Endothelial cell of umbilical vein (primary cell): ENCODE measurements around the gene TNPO2. TPM values are rescaled to one million over a fixed set of nuclear protein-coding genes. Genes with fewer than 3 reads are reported as not detected.

Experiments
- BruUV-seq: library from RNA; stranded (reverse); fragments of 400-500 nt; replicated peaks from 2 replicates; lab custom pipeline; 2021; lab: Mats Ljungman, UMichigan
- CTCF ChIA-PET: fragments of 300-600, 350-600 bp; sonication (Branson Sonifier 250); formaldehyde crosslinking; loops from one replicate; lab custom pipeline; 2021; ENCODE audit warnings: antibody characterized with exemption, inconsistent platforms; lab: Charles Lee
- POLR2A ChIA-PET: fragments of 300-600, 350-600 bp; sonication (Branson Sonifier 250); formaldehyde crosslinking; loops from one replicate; lab custom pipeline; 2021; ENCODE audit warnings: antibody characterized with exemption, inconsistent platforms; lab: Charles Lee
- DNase-seq: peaks from one replicate; pipeline ENCODE4 v3.0.0-alpha.2; 2011; ENCODE audit warnings: low read depth, low spot score
- FAIRE-seq: peaks from 2 replicates; lab custom pipeline; 2011; peaks lifted over from hg19 to GRCh38; lab: Jason Lieb, UNC
- H2AFZ ChIP-seq: 2 replicates; pipeline ENCODE4 v1.6.0; 2012; ENCODE audit warnings: low read depth, low read length, control low read depth, inconsistent platforms
- H3K27ac ChIP-seq: 2 replicates; pipeline ENCODE4 v1.5.1; 2011; ENCODE audit warnings: low read depth, mild to moderate bottlenecking, control low read depth, low read length, moderate library complexity; ENCODE audit not compliant: insufficient read depth
- H3K27me3 ChIP-seq, 2 experiments: 2 replicates each; pipeline versions ENCODE4 v1.6.0 to v1.6.1; 2011; ENCODE audit warnings: low read length in 2 of 2, mixed read lengths in 1 of 2; ENCODE audit not compliant: control insufficient read depth in 2 of 2, insufficient read depth in 2 of 2
- H3K36me3 ChIP-seq, 2 experiments: 2 replicates in 1 of 2; 3 replicates in 1 of 2; pipeline ENCODE4 v1.5.1; 2011; ENCODE audit warnings: low read length in 2 of 2, mild to moderate bottlenecking in 1 of 2, moderate library complexity in 1 of 2; ENCODE audit not compliant: control insufficient read depth in 2 of 2, insufficient read depth in 2 of 2; ENCODE audit errors: extremely low read depth in 1 of 2
- H3K4me1 ChIP-seq: 3 replicates; pipeline ENCODE4 v1.5.1; 2011; ENCODE audit warnings: mild to moderate bottlenecking, low read length; ENCODE audit not compliant: control insufficient read depth, insufficient read depth; ENCODE audit errors: extremely low read depth
- H3K4me2 ChIP-seq: 2 replicates; pipeline ENCODE4 v1.6.1; 2011; ENCODE audit warnings: low read length, control low read depth, mixed read lengths; ENCODE audit not compliant: insufficient read depth
- H3K4me3 ChIP-seq, 3 experiments: fragments of 200-600 bp in 1 of 3; sonication (generic), shearing (Covaris generic) in 1 of 3; replicated peaks in 1 of 3; 2 replicates each; pipeline ENCODE4 v1.5.1; 2011 to 2016; ENCODE audit warnings: control low read depth in 3 of 3, low read length in 3 of 3, mild to moderate bottlenecking in 2 of 3, inconsistent platforms in 1 of 3, low read depth in 1 of 3, moderate library complexity in 1 of 3; ENCODE audit not compliant: insufficient read depth in 1 of 3
- H3K79me2 ChIP-seq: 2 replicates; pipeline ENCODE4 v1.6.0; 2012; ENCODE audit warnings: low read length, inconsistent platforms; ENCODE audit not compliant: control insufficient read depth, insufficient read depth
- H3K9ac ChIP-seq: replicated peaks from 2 replicates; pipeline ENCODE3; 2011; ENCODE audit warnings: low read length, control low read depth; ENCODE audit not compliant: insufficient read depth; ENCODE audit errors: extremely low read depth
- H3K9me1 ChIP-seq: replicated peaks from 3 replicates; pipeline ENCODE4 v1.6.0; 2011; ENCODE audit warnings: mild to moderate bottlenecking, low read length; ENCODE audit not compliant: control insufficient read depth, insufficient read depth; ENCODE audit errors: extremely low read depth
- H3K9me3 ChIP-seq: replicated peaks from 2 replicates; pipeline ENCODE4 v1.5.1; 2012; ENCODE audit warnings: low read length, inconsistent platforms; ENCODE audit not compliant: control insufficient read depth, insufficient read depth
- H4K20me1 ChIP-seq: replicated peaks from 2 replicates; pipeline ENCODE3; 2011; ENCODE audit warnings: mild to moderate bottlenecking, low read length; ENCODE audit not compliant: control insufficient read depth, insufficient read depth; ENCODE audit errors: extremely low read depth
- CTCF ChIP-seq, 2 donors: IDR thresholded peaks; 1 replicate in 1 of 2; 2 replicates in 1 of 2; pipeline ENCODE4 v1.5.1; 2011; ENCODE audit warnings: low read length in 2 of 2, mild to moderate bottlenecking in 2 of 2, moderate library complexity in 2 of 2, control low read depth in 1 of 2, inconsistent platforms in 1 of 2, low read depth in 1 of 2; ENCODE audit not compliant: insufficient read depth in 1 of 2; ENCODE audit errors: extremely low read depth in 1 of 2
- EZH2 ChIP-seq: IDR thresholded peaks from 2 replicates; pipeline ENCODE4 v1.6.1; 2012; ENCODE audit warnings: borderline replicate concordance, low read depth, mild to moderate bottlenecking, moderate library complexity, low read length, inconsistent platforms; ENCODE audit not compliant: severe bottlenecking
- FOS ChIP-seq: IDR thresholded peaks from 2 replicates; pipeline ENCODE4 v1.6.1; 2011; ENCODE audit warnings: mild to moderate bottlenecking, low read length, moderate library complexity, borderline replicate concordance; ENCODE audit not compliant: insufficient read depth
- GATA2 ChIP-seq: IDR thresholded peaks from 2 replicates; pipeline ENCODE4 v1.7.0; 2011; ENCODE audit warnings: low read depth, mild to moderate bottlenecking, moderate library complexity, mixed read lengths, low read length; ENCODE audit not compliant: insufficient read length, insufficient read depth
- JUN ChIP-seq: IDR thresholded peaks from 2 replicates; pipeline ENCODE4 v1.6.1; 2011; ENCODE audit warnings: borderline replicate concordance, low read depth; ENCODE audit not compliant: insufficient read length, insufficient read depth
- MYC ChIP-seq: IDR thresholded peaks from one replicate; pipeline ENCODE4 v1.6.1; 2011; ENCODE audit warnings: mild to moderate bottlenecking, low read depth, low read length
- POLR2A ChIP-seq: IDR thresholded peaks from 2 replicates; pipeline ENCODE4 v1.6.1; 2012; ENCODE audit warnings: low read depth, mild to moderate bottlenecking, control low read depth, low read length
- POLR2AphosphoS5 ChIP-seq: IDR thresholded peaks from 2 replicates; pipeline ENCODE4 v1.6.1; 2012; ENCODE audit warnings: low read depth, mild to moderate bottlenecking, control low read depth, low read length, moderate library complexity; ENCODE audit not compliant: insufficient read depth
- dilution Hi-C: fragments of 300-500 bp; cut with MboI; formaldehyde crosslinking; loops from one replicate; pipeline ENCODE4 v1.15.0; 2019; ENCODE audit warnings: low sequenced_read_pairs; ENCODE audit not compliant: extremely low pct_ligation_motif_present
- intact Hi-C: fragments of 100-400 bp; cut with micrococcal nuclease; formaldehyde crosslinking; loops from one replicate; pipeline ENCODE4 v1.10.0; 2022
- polyA plus RNA-seq, 4 experiments: library from polyadenylated mRNA; depleted of rRNA in 3 of 4; stranded (reverse) in 3 of 4; unstranded in 1 of 4; fragments of >200 nt; gene quantifications; 2 replicates each; pipeline versions ENCODE4 v1.2.1 to v1.2.3, GENCODE V29; 2011 to 2012; ENCODE audit warnings: missing spikeins in 1 of 4
- total RNA-seq: library from RNA; stranded (reverse); gene quantifications from 2 replicates; pipeline ENCODE4 v1.2.3, GENCODE V29; 2021
- TF ChIP-seq, protein P1 (sequence below): IDR thresholded peaks from 2 replicates; pipeline ENCODE4 v1.6.1; 2011; ENCODE audit not compliant: insufficient read depth, insufficient read length

The TNPO2 gene
- total and polyA plus RNA-seq, 2 donors (not counting 3 experiments of a cell fraction or from before 2014, with no cell fraction given) = 94.5 to 98.8 TPM

DNA sequence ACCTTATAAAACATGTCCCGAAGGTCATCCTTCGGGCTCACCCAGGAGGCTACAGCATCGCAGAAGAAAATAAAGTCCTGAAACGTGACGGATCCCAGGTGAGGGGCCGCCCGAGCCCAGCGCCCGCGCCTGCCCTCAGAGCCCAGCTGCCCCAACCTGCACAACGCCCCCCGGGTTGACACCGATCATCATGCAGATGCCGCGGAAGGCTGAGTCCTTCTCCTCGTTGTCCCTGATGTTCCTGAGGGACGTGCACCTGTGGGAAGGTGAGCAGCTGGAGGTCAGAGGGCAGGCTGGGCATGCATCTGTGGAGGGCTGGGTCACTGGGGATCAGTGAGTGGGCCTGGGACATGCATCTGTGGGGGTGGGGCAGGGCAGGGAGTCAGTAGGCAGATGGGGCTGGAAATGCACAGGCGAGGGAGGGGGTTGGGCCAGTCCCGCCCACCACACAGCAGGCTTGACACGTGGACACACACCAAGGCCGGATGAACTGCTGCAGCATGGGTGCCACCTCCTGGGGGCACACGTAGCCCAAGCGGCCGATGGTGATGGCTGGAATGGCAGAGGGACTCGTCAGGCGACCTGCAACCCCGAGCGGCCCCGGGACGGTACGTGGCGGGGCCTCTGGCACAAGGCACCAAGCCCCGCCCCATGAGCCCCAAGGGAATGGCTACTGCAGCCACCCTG, 22.0 kb downstream of the TNPO2 start:
- DNase-seq (no peak), FAIRE-seq (no peak)
- no peak for TF ChIP-seq FOS
- TF ChIP-seq, protein P1, sequence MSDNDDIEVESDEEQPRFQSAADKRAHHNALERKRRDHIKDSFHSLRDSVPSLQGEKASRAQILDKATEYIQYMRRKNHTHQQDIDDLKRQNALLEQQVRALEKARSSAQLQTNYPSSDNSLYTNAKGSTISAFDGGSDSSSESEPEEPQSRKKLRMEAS = no peak
- H3K27ac ChIP-seq = no peak overlapping the region
- H3K4me3 ChIP-seq = no peak overlapping the region
- H2AFZ ChIP-seq = no peak overlapping the region
- H3K36me3 ChIP-seq = peaks cover 17 to 55% of the 10 kb centered on the region in 2 experiments
- intact Hi-C loops = no loop called here
- ChIA-PET POLR2A (no interaction called here), CTCF (no interaction called here)
- no peak overlapping the region for H3K9ac ChIP-seq
- H3K4me1 ChIP-seq = peaks cover 2% of the 10 kb centered on the region
- no peaks in the 10 kb centered on the region for H3K9me3 ChIP-seq
- no peaks in the 10 kb centered on the region for H3K9me1 ChIP-seq
- no peak overlapping the region for H3K4me2 ChIP-seq
- H3K27me3 ChIP-seq = no peaks in the 10 kb centered on the region
- no peaks in the 10 kb centered on the region for H4K20me1 ChIP-seq
- BruUV-seq = no TSS peak
- no peaks in the 10 kb centered on the region for H3K79me2 ChIP-seq
- dilution Hi-C loops = no loop called here

DNA sequence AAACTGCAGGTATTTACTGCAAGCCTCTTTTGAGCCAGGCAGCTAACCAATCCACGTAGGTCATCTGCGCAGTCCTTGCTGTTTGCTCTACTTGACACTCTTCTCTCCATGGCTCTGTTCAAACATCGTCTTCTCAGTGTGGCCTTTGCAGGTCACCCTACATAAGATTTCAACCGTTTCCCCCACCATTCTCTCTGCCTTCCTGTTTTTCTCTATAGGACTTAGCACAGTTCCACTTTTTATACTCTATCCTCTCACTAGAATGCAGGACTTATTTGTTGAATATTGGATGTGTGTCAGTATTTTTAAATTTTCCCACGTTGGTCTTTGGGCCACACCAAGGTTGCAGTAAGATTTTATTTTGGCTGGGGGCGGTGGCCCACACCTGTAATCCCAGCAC, 25.6 kb downstream of the TNPO2 start:
- no peak overlapping the region for H3K4me3 ChIP-seq
- H3K9ac ChIP-seq = no peak overlapping the region
- H3K9me1 ChIP-seq = no peaks in the 10 kb centered on the region
- TF ChIP-seq GATA2 (no peak), FOS (no peak), POLR2AphosphoS5 (no peak), JUN (no peak), MYC (no peak), POLR2A (no peak), EZH2 (no peak), CTCF (IDR thresholded peaks at IDR 0.05; ENCODE audit: extremely low read depth in 1 of 2, insufficient read depth in 1 of 2, low read depth in 1 of 2, low read length in 2 of 2) (no peak)
- TF ChIP-seq, protein P1 = no peak
- H3K36me3 ChIP-seq = peaks cover 7 to 33% of the 10 kb centered on the region in 2 experiments
- no peaks in the 10 kb centered on the region for H4K20me1 ChIP-seq
- no peaks in the 10 kb centered on the region for H3K27me3 ChIP-seq
- POLR2A ChIA-PET = no interaction called here
- H3K9me3 ChIP-seq = no peaks in the 10 kb centered on the region
- dilution Hi-C loops (no loop called here), intact Hi-C loops (no loop called here)
- CTCF ChIA-PET = no interaction called here
- H3K4me2 ChIP-seq = no peak overlapping the region
- no TSS peak for BruUV-seq
- H3K27ac ChIP-seq = no peak overlapping the region
- no peaks in the 10 kb centered on the region for H3K79me2 ChIP-seq
- FAIRE-seq (no peak), DNase-seq (no peak)
- H3K4me1 ChIP-seq = peaks cover 15% of the 10 kb centered on the region
- H2AFZ ChIP-seq = no peak overlapping the region
